MM.1S (cell line): ENCODE data around the gene ANKRD13A.

Experiments used
- DNase-seq: peaks from one replicate; pipeline ENCODE4 v3.0.0-alpha.2; 2015
- H2AFZ ChIP-seq: fragments of 300-600 bp; sonication (generic); 2 replicates; pipeline ENCODE4 v1.6.0; 2016; ENCODE audit warnings: antibody characterized with exemption, low read length
- H3F3A ChIP-seq: fragments of 300-600 bp; sonication (generic); 2 replicates; pipeline ENCODE4 v1.6.1; 2016; ENCODE audit warnings: mild to moderate bottlenecking, antibody characterized with exemption, low read length, moderate library complexity, mixed read lengths; ENCODE audit not compliant: insufficient read depth
- H3K27ac ChIP-seq: fragments of 300-600 bp; sonication (generic); 2 replicates; pipeline ENCODE4 v1.5.1; 2016; ENCODE audit warnings: mild to moderate bottlenecking, low read length
- H3K27me3 ChIP-seq: fragments of 300-600 bp; sonication (generic); replicated peaks from 2 replicates; pipeline ENCODE4 v1.6.0; 2016; ENCODE audit warnings: low read length; ENCODE audit not compliant: insufficient read depth
- H3K36me3 ChIP-seq: fragments of 300-600 bp; sonication (generic); replicated peaks from 2 replicates; pipeline ENCODE4 v1.6.1; 2016; ENCODE audit warnings: mild to moderate bottlenecking, low read length, mixed read lengths; ENCODE audit not compliant: insufficient read depth
- H3K4me1 ChIP-seq: fragments of 300-600 bp; sonication (generic); 2 replicates; pipeline ENCODE4 v1.6.1; 2016; ENCODE audit warnings: low read length, mixed read lengths
- H3K4me2 ChIP-seq: fragments of 300-600 bp; sonication (generic); 2 replicates; pipeline ENCODE4 v1.6.0; 2016; ENCODE audit warnings: low read depth, low read length
- H3K4me3 ChIP-seq: fragments of 300-600 bp; sonication (generic); 2 replicates; pipeline ENCODE4 v1.5.1; 2016; ENCODE audit warnings: low read length, mixed read lengths
- H3K79me2 ChIP-seq: fragments of 300-600 bp; sonication (generic); 2 replicates; pipeline ENCODE4 v1.6.1; 2016; ENCODE audit warnings: mixed run types, low read length, mixed read lengths
- H3K9ac ChIP-seq: fragments of 300-600 bp; sonication (generic); 2 replicates; pipeline ENCODE4 v1.6.1; 2016; ENCODE audit warnings: low read length, mixed read lengths
- H3K9me2 ChIP-seq: fragments of 300-600 bp; sonication (generic); replicated peaks from 2 replicates; pipeline ENCODE4 v1.6.1; 2016; ENCODE audit warnings: mild to moderate bottlenecking, low read length, mixed read lengths; ENCODE audit not compliant: insufficient read depth
- H3K9me3 ChIP-seq: fragments of 300-600 bp; sonication (generic); replicated peaks from 2 replicates; pipeline ENCODE4 v1.6.1; 2016; ENCODE audit warnings: mild to moderate bottlenecking, low read length, mixed read lengths; ENCODE audit not compliant: insufficient read depth
- H4K20me1 ChIP-seq: fragments of 300-600 bp; sonication (generic); 2 replicates; pipeline ENCODE4 v1.6.1; 2016; ENCODE audit warnings: mild to moderate bottlenecking, low read length, moderate library complexity, mixed read lengths; ENCODE audit not compliant: insufficient read depth
- CTCF ChIP-seq: fragments of 300-600 bp; sonication (generic); IDR thresholded peaks from 2 replicates; pipeline ENCODE4 v1.5.1; 2016; ENCODE audit warnings: antibody characterized with exemption, low read length, mixed read lengths
- EZH2 ChIP-seq: fragments of 300-600 bp; sonication (generic); optimal IDR thresholded peaks from 2 replicates; pipeline ENCODE3; 2017; ENCODE audit warnings: low read depth, mild to moderate bottlenecking, antibody characterized with exemption, low read length, mixed read lengths
- EZH2phosphoT487 ChIP-seq: fragments of 300-600 bp; sonication (generic); IDR thresholded peaks from 2 replicates; pipeline ENCODE4 v1.6.1; 2018; ENCODE audit warnings: antibody characterized with exemption, low read length

Gene ANKRD13A

GRCh38 chr12:110024051-110024450 is 24.8 kb downstream of the ANKRD13A start:
- H3K9me3 ChIP-seq: no peaks in the 10 kb centered on the region
- no peak overlapping the region for H3K9ac ChIP-seq
- H3K4me3 ChIP-seq: no peak overlapping the region
- H3K4me2 ChIP-seq: no peak overlapping the region
- no peak for TF ChIP-seq CTCF
- no peak for TF ChIP-seq EZH2
- TF ChIP-seq EZH2phosphoT487: no peak
- H4K20me1 ChIP-seq: no peaks in the 10 kb centered on the region
- H2AFZ ChIP-seq: no peak overlapping the region
- DNase-seq: no peak
- H3K27ac ChIP-seq: no peak overlapping the region
- H3F3A ChIP-seq: no peaks in the 10 kb centered on the region
- 0 out of 2 replicates have a peak, but pooled peaks cover 4% of the 10 kb centered on the region for H3K4me1 ChIP-seq
- no peaks in the 10 kb centered on the region for H3K27me3 ChIP-seq
- no peaks in the 10 kb centered on the region; the same call in 1 of the 2 replicates for H3K36me3 ChIP-seq
- no peaks in the 10 kb centered on the region for H3K9me2 ChIP-seq
- H3K79me2 ChIP-seq: no peaks in the 10 kb centered on the region

- no peaks in the 10 kb centered on the region for H3K4me1 ChIP-seq
- H3F3A ChIP-seq: no peaks in the 10 kb centered on the region
These were observed 29.1 kb downstream of the ANKRD13A start for GRCh38 chr12:110028323-110028722.

GRCh38 chr12:110029290-110029815 is 30.1 kb downstream of the ANKRD13A start:
- Histone ChIP-seq H3K36me3 (no peaks in the 10 kb centered on the region), H3K27ac (no peak overlapping the region), H3K79me2 (no peaks in the 10 kb centered on the region), H3K4me2 (no peak overlapping the region), H2AFZ (no peak overlapping the region), H3K27me3 (no peaks in the 10 kb centered on the region), H4K20me1 (no peaks in the 10 kb centered on the region), H3K9me3 (no peaks in the 10 kb centered on the region), H3K4me3 (no peak overlapping the region), H3K4me1 (no peaks in the 10 kb centered on the region), H3F3A (no peaks in the 10 kb centered on the region), H3K9ac (no peak overlapping the region), H3K9me2 (no peaks in the 10 kb centered on the region)
- no peak for DNase-seq
- TF ChIP-seq EZH2: no peak
- TF ChIP-seq EZH2phosphoT487: no peak
- no peak for TF ChIP-seq CTCF

More at GRCh38 chr12:110028323-110028722, 29.1 kb downstream of the ANKRD13A start:
- no peak overlapping the region for H3K4me2 ChIP-seq
- H3K36me3 ChIP-seq: no peaks in the 10 kb centered on the region
- H3K79me2 ChIP-seq: no peaks in the 10 kb centered on the region
- no peak overlapping the region for H3K4me3 ChIP-seq
- no peak for TF ChIP-seq EZH2phosphoT487
- TF ChIP-seq EZH2: no peak
- TF ChIP-seq CTCF: no peak
- no peak overlapping the region for H3K9ac ChIP-seq
- H3K9me3 ChIP-seq: no peaks in the 10 kb centered on the region
- H3K27me3 ChIP-seq: no peaks in the 10 kb centered on the region
- no peak overlapping the region for H3K27ac ChIP-seq
- DNase-seq: no peak
- H4K20me1 ChIP-seq: no peaks in the 10 kb centered on the region
- H2AFZ ChIP-seq: no peak overlapping the region
- H3K9me2 ChIP-seq: no peaks in the 10 kb centered on the region
